K562 (cell line): ENCODE data around the gene C13orf46. TPM values are rescaled to one million over a fixed set of nuclear protein-coding genes. Genes with fewer than 3 reads are reported as not detected.
A peak's percentile ranks its signal among the peaks of the same experiment; 100 is the strongest.

ENCODE experiments used
- ATAC-seq: fragments of 200-7000 bp; cut with Tn5 transposase; 3 replicates; pipeline ENCODE4 v1.9.1; 2020; ENCODE audit warnings: moderate library complexity
- BruUV-seq: library from RNA; stranded (reverse); fragments of 400-500 nt; replicated peaks from 2 replicates; lab custom pipeline; 2021; lab: Mats Ljungman, UMichigan
- CTCF ChIA-PET: fragments of 300-600 bp; formaldehyde crosslinking; extraction: SDS; loops from one replicate; lab custom pipeline; 2021; ENCODE audit warnings: low intra/inter-chr PET ratio; lab: Yijun Ruan, JAX
- POLR2A ChIA-PET: fragments of 300-600, 350-650 bp; sonication (Branson Sonifier 250); formaldehyde crosslinking; extraction: SDS; loops from one replicate; lab custom pipeline; 2021; ENCODE audit warnings: antibody characterized with exemption, inconsistent platforms; lab: Yijun Ruan, JAX
- DNase-seq, 4 experiments: peaks; one replicate each; pipeline versions ENCODE4 v3.0.0 to v3.0.0-alpha.2; 2011 to 2018; ENCODE audit warnings: low spot score in 3 of 4, mixed read lengths in 3 of 4; ENCODE audit errors: extremely low read depth in 1 of 4
- FAIRE-seq: peaks from 2 replicates; lab custom pipeline; 2011; peaks lifted over from hg19 to GRCh38; lab: Jason Lieb, UNC
- H2AFZ ChIP-seq: 2 replicates; pipeline ENCODE4 v1.6.0; 2011; ENCODE audit warnings: low read depth, low read length, control low read depth, inconsistent platforms
- H3K27ac ChIP-seq: fragments of 200-600 bp; 3 replicates; pipeline ENCODE4 v1.8.0; 2011; ENCODE audit warnings: low read depth, mild to moderate bottlenecking, control low read depth, inconsistent platforms, low read length, moderate library complexity, mixed read lengths; ENCODE audit errors: extremely low read depth
- H3K27me3 ChIP-seq, 2 experiments: fragments of 300-600 bp in 1 of 2; 2 replicates in 1 of 2; 3 replicates in 1 of 2; pipeline versions ENCODE4 v1.6.0 to v1.8.0; 2011; ENCODE audit warnings: inconsistent platforms in 2 of 2, low read length in 2 of 2, mild to moderate bottlenecking in 1 of 2, mixed read lengths in 1 of 2, moderate library complexity in 1 of 2; ENCODE audit not compliant: control insufficient read depth in 2 of 2, insufficient read depth in 2 of 2
- H3K36me3 ChIP-seq: fragments of 300-600 bp; 3 replicates; pipeline ENCODE4 v1.8.0; 2011; ENCODE audit warnings: mild to moderate bottlenecking, low read length, inconsistent platforms; ENCODE audit not compliant: control insufficient read depth, insufficient read depth
- H3K4me1 ChIP-seq, 2 experiments: fragments of 200-600 bp in 1 of 2; replicated peaks in 1 of 2; 2 replicates in 1 of 2; 3 replicates in 1 of 2; pipeline versions ENCODE4 v1.5.1 to v1.8.0; 2011; ENCODE audit warnings: inconsistent platforms in 2 of 2, low read length in 2 of 2, mild to moderate bottlenecking in 1 of 2, mixed read lengths in 1 of 2, moderate library complexity in 1 of 2; ENCODE audit not compliant: control insufficient read depth in 2 of 2, insufficient read depth in 2 of 2
- H3K4me2 ChIP-seq: 2 replicates; pipeline ENCODE4 v1.6.1; 2011; ENCODE audit warnings: low read length, control low read depth, inconsistent platforms, mixed read lengths; ENCODE audit not compliant: insufficient read depth
- H3K4me3 ChIP-seq: fragments of 200-600 bp; sonication (generic), shearing (Covaris generic); 2 replicates; pipeline ENCODE4 v1.5.1; 2016; ENCODE audit warnings: control low read depth, inconsistent platforms
- H3K79me2 ChIP-seq: fragments of 200-600 bp; 3 replicates; pipeline ENCODE4 v1.8.0; 2011; ENCODE audit warnings: low read length, inconsistent platforms; ENCODE audit not compliant: control insufficient read depth, insufficient read depth
- H3K9ac ChIP-seq, 2 experiments: 2 replicates each; pipeline versions ENCODE4 v1.6.0 to v1.6.1; 2011; ENCODE audit warnings: low read depth in 2 of 2, low read length in 2 of 2, control low read depth in 1 of 2, inconsistent platforms in 1 of 2, mild to moderate bottlenecking in 1 of 2, mixed read lengths in 1 of 2; ENCODE audit not compliant: insufficient read depth in 1 of 2
- H3K9me1 ChIP-seq: one replicate; pipeline ENCODE4 v1.6.0; 2011; ENCODE audit warnings: inconsistent platforms, mild to moderate bottlenecking, low read length, moderate library complexity; ENCODE audit not compliant: control insufficient read depth, insufficient read depth
- H3K9me3 ChIP-seq: replicated peaks from 2 replicates; pipeline ENCODE4 v1.5.1; 2011; ENCODE audit warnings: low read depth, low read length, inconsistent platforms; ENCODE audit not compliant: control insufficient read depth, insufficient read depth
- H4K20me1 ChIP-seq: replicated peaks from 2 replicates; pipeline ENCODE4 v1.6.1; 2011; ENCODE audit warnings: low read length, inconsistent platforms, mixed read lengths; ENCODE audit not compliant: control insufficient read depth, insufficient read depth
- CEBPB ChIP-seq: fragments of 450-650 bp; IDR thresholded peaks from 2 replicates; pipeline ENCODE4 v1.6.1; 2016; ENCODE audit warnings: missing genetic modification characterization, missing compliant biosample characterization
- GABPB2 ChIP-seq: fragments of 250-450 bp; sonication (Bioruptor Pico); conservative IDR thresholded peaks from 2 replicates; pipeline ENCODE4 v1.5.1; 2021; ENCODE audit warnings: mild to moderate bottlenecking
- HDAC6 ChIP-seq: IDR thresholded peaks from 2 replicates; pipeline ENCODE4 v1.6.1; 2012; ENCODE audit warnings: low read depth, mild to moderate bottlenecking, control low read depth, inconsistent platforms, low read length, moderate library complexity
- JUN ChIP-seq, 2 experiments: sonication (generic) in 1 of 2; formaldehyde crosslinking in 1 of 2; IDR thresholded peaks; 2 replicates each; pipeline versions ENCODE4 v1.6.1 to v1.8.0; 2012 to 2022; ENCODE audit warnings: borderline replicate concordance in 2 of 2, mild to moderate bottlenecking in 2 of 2, improper control_type of control experiment in 1 of 2, low read depth in 1 of 2, low read length in 1 of 2, missing genetic modification reagents in 1 of 2
- TAF7 ChIP-seq: fragments of 450-650 bp; IDR thresholded peaks from 2 replicates; pipeline ENCODE4 v1.6.1; 2016; ENCODE audit warnings: missing genetic modification characterization, missing compliant biosample characterization
- TBL1XR1 ChIP-seq, 2 experiments: IDR thresholded peaks; 2 replicates each; pipeline ENCODE4 v1.6.1; 2012; ENCODE audit warnings: improper control_type of control experiment in 2 of 2, low read length in 2 of 2, mild to moderate bottlenecking in 1 of 2
- TRIM25 ChIP-seq: fragments of 450-650 bp; IDR thresholded peaks from 2 replicates; pipeline ENCODE4 v1.7.0; 2016; ENCODE audit warnings: borderline replicate concordance
- WGBS: fragments of 100-300 bp; shearing (Covaris generic); methylation state at CpG from one replicate; pipeline ENCODE4 v1.1.6; 2016; ENCODE audit warnings: low coverage, mixed read lengths; ENCODE audit not compliant: insufficient coverage; ENCODE audit errors: missing lambda C conversion rate; 5-methylcytosine and 5-hydroxymethylcytosine counted together
- in situ Hi-C: fragments of 300-500 bp; cut with MboI; formaldehyde crosslinking; loops from 4 replicates; pipeline ENCODE4 v1.15.0; 2018; ENCODE audit warnings: inconsistent platforms, mixed read lengths
- intact Hi-C: fragments of 100-400 bp; cut with micrococcal nuclease; formaldehyde crosslinking; loops from 2 replicates; pipeline ENCODE4 v1.14.2; 2022
- polyA plus RNA-seq, 8 experiments: library from polyadenylated mRNA; depleted of rRNA in 4 of 8; stranded (reverse) in 5 of 8; unstranded in 3 of 8; fragments of >200 nt; fragmentation: Nextera tagmentation in 2 of 8; fragmentation: Illumina TruSeq in 1 of 8; extraction: Ambion mirVana in 2 of 8; extraction: Trizol in 1 of 8; gene quantifications; 2 replicates each; pipeline versions ENCODE4 v1.2.1 to v1.2.3, GENCODE V29; 2011 to 2014; ENCODE audit warnings: inconsistent platforms in 1 of 8, missing spikeins in 1 of 8
- total RNA-seq, 7 experiments: library from RNA; depleted of rRNA in 6 of 7; stranded (reverse); fragments of >200 nt in 6 of 7; fragmentation: Illumina TruSeq in 2 of 7; extraction: Trizol in 2 of 7; gene quantifications; 2 replicates each; pipeline versions ENCODE4 v1.2.1 to v1.2.3, GENCODE V29; 2011 to 2021; ENCODE audit warnings: low replicate concordance in 1 of 7
- TF ChIP-seq, protein P1 (sequence below): IDR thresholded peaks from 2 replicates; pipeline ENCODE4 v1.6.1; 2011; ENCODE audit not compliant: insufficient read length; ENCODE audit errors: extremely low read depth

Gene C13orf46
- total and polyA plus RNA-seq, 9 of the 15 experiments (the other 6 are each of a cell fraction or from before 2014, with no cell fraction given) = 0.04 to 0.24 (median 0.05) TPM; not detected in 4

GRCh38 chr13:113926301-113926761 is 47.5 kb downstream of the C13orf46 start:
- Histone ChIP-seq H2AFZ (no peak overlapping the region), H3K4me2 (no peak overlapping the region), H3K27ac (no peak overlapping the region), H3K4me3 (no peak overlapping the region), H3K9me3 (0 out of 2 replicates have a peak, but pooled peaks cover 2% of the 10 kb centered on the region), H3K36me3 (no peaks in the 10 kb centered on the region), H3K4me1 (peaks cover 0 to 3% of the 10 kb centered on the region in 2 experiments; a peak in 1 of 5 replicates), H3K9me1 (no peaks in the 10 kb centered on the region), H3K27me3 (peaks cover 21 to 82% of the 10 kb centered on the region in 2 experiments; a peak in 4 of 5 replicates), H3K79me2 (no peaks in the 10 kb centered on the region), H3K9ac (no peak overlapping the region), H4K20me1 (no peaks in the 10 kb centered on the region)
- intact Hi-C loops = no loop called here
- WGBS = 4% methylated on average over 16 of the region's 16 CpGs
- TF ChIP-seq HDAC6 (no peak), CEBPB (tag) (peak; percentile 47; the same call in 1 of the 2 replicates)
- no TSS peak for BruUV-seq
- ChIA-PET CTCF (no interaction called here), POLR2A (interaction anchor here (0.7 kb wide), 1 partner anchor 12 kb away, joined by 3 read pairs; no protein-coding TSS in a partner anchor)
- FAIRE-seq = no peak
- no peak for ATAC-seq
- no peak for DNase-seq
- in situ Hi-C loops = loop anchor here (10.0 kb wide), 1 partner anchor 192 kb away; no protein-coding TSS in a partner anchor

DNA sequence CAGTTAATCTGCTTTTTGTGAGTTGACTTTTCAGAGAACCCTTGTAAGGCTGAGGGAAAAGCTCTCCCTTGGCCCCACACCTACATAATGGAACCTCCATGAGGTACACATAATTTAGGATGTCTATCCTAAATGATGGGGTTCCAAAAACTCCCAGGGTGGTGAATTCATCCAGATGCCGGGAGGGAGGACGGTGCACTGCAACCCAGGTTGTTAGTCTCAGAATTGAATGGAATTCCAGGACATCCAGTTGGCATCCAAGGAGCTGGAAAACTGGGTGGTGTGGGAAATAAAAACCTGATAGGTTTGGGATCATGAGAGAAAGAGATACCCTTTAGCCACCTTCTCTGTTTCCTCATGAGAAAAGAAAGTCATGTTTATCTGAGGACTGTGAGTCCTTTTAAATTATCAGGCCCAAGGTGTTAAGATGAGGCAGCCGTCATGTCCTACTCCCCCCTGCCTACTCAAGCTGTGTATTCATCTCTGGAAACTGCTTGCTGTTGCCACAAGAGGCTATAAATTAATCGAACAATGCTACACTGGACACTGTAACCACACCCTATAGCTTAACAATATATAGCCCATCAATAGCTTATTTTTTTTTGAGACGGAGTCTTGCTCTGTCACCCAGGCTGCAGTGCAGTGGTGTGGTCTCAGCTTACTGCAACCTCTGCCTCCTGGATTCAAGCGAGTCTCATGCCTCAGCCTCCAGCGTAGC is 49.5 kb downstream of the C13orf46 start:
- H3K9me1 ChIP-seq = no peaks in the 10 kb centered on the region
- ATAC-seq (no peak), DNase-seq (no peak), FAIRE-seq (no peak)
- H3K36me3 ChIP-seq = no peaks in the 10 kb centered on the region
- ChIA-PET POLR2A (interaction anchor here (0.5 to 1.5 kb wide), 5 partner anchors 10 to 436 kb away, joined by 3 to 4 read pairs (median 3); no protein-coding TSS in a partner anchor), CTCF (no interaction called here)
- in situ Hi-C loops = loop anchor here (10.0 kb wide), 1 partner anchor 190 kb away; no protein-coding TSS in a partner anchor
- 2% methylated on average over 7 of the region's 7 CpGs for WGBS
- no peak overlapping the region for H3K4me3 ChIP-seq
- no peak overlapping the region for H2AFZ ChIP-seq
- H3K9ac ChIP-seq = no peak overlapping the region
- H3K27ac ChIP-seq = no peak overlapping the region
- TF ChIP-seq TBL1XR1 (IDR thresholded peaks at IDR 0.05; ENCODE audit: low read length in 2 of 2) (no peak), TAF7 (no peak), JUN (IDR thresholded peaks at IDR 0.05; ENCODE audit: borderline replicate concordance, low read depth, low read length) (no peak), JUN (CRISPR knock-in tag; IDR thresholded peaks at IDR 0.05; ENCODE audit: borderline replicate concordance) (no peak), GABPB2 (CRISPR knock-in tag) (no peak), TRIM25 (no peak)
- TF ChIP-seq, protein P1, sequence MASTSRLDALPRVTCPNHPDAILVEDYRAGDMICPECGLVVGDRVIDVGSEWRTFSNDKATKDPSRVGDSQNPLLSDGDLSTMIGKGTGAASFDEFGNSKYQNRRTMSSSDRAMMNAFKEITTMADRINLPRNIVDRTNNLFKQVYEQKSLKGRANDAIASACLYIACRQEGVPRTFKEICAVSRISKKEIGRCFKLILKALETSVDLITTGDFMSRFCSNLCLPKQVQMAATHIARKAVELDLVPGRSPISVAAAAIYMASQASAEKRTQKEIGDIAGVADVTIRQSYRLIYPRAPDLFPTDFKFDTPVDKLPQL = no peak
- no peaks in the 10 kb centered on the region for H4K20me1 ChIP-seq
- H3K79me2 ChIP-seq = no peaks in the 10 kb centered on the region
- intact Hi-C loops = no loop called here
- BruUV-seq = no TSS peak
- 0 out of 5 replicates have a peak, but pooled peaks cover 0 to under 1% of the 10 kb centered on the region in 2 experiments for H3K4me1 ChIP-seq
- H3K4me2 ChIP-seq = no peak overlapping the region
- H3K9me3 ChIP-seq = 0 out of 2 replicates have a peak, but pooled peaks cover 2% of the 10 kb centered on the region
- H3K27me3 ChIP-seq = peaks cover 21 to 75% of the 10 kb centered on the region in 2 experiments; a peak in 4 of 5 replicates
